ENCODE measurements around the gene SMIM29. TPM values are rescaled to one million over a fixed set of nuclear protein-coding genes. Genes with fewer than 3 reads are reported as not detected.
"Not testable (repeated sequence)": the region's sequence is repeated elsewhere in the genome, so short reads cannot be mapped to it uniquely, and the experiment has no call there.

Gene SMIM29
- total RNA-seq, 1 donor, result 44.7 TPM

DNA sequence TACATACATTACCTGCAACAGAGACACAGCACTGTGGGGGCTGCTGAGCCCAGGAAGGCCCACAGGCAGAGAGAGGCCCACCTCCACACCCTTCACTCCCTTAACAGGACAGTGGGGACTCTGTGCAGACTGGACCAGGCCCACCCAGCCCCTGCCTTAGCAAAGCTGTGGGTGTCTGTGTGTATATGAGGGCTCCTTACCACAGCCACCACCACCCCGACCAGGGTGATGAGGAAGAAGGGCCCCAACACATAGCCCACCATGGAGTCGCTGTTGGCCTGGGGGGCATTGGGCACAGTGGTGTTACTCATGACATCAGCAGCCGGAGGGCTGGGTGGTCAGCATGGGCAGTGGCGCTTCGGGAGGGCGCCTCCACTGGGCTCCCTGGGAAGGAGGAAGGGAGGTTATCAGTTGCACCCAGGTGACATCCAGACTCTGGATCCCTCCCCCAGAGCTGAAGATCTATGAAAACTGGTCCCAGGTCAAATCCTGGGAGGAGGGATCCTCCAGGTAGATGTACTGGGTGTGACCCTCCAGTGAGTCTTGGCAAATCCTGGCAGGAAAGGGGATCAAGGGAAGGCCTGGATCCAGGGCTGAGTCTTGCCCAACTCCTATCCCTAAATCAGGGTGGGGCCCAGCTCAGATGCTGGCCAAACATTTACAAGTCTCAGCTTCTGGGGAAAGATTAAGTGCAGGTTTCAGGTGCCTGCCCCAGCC is 1.2 kb downstream of the SMIM29 start:
- H3K4me3 ChIP-seq (ENCODE audit: low read depth, low read length), result peak overlapping the region; percentile 90
- TF ChIP-seq, protein P1, sequence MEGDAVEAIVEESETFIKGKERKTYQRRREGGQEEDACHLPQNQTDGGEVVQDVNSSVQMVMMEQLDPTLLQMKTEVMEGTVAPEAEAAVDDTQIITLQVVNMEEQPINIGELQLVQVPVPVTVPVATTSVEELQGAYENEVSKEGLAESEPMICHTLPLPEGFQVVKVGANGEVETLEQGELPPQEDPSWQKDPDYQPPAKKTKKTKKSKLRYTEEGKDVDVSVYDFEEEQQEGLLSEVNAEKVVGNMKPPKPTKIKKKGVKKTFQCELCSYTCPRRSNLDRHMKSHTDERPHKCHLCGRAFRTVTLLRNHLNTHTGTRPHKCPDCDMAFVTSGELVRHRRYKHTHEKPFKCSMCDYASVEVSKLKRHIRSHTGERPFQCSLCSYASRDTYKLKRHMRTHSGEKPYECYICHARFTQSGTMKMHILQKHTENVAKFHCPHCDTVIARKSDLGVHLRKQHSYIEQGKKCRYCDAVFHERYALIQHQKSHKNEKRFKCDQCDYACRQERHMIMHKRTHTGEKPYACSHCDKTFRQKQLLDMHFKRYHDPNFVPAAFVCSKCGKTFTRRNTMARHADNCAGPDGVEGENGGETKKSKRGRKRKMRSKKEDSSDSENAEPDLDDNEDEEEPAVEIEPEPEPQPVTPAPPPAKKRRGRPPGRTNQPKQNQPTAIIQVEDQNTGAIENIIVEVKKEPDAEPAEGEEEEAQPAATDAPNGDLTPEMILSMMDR (IDR thresholded peaks at IDR 0.05; ENCODE audit: insufficient read depth, low read length), result no peak
- peak; percentile 28 for DNase-seq (ENCODE audit: low read depth)

DNA sequence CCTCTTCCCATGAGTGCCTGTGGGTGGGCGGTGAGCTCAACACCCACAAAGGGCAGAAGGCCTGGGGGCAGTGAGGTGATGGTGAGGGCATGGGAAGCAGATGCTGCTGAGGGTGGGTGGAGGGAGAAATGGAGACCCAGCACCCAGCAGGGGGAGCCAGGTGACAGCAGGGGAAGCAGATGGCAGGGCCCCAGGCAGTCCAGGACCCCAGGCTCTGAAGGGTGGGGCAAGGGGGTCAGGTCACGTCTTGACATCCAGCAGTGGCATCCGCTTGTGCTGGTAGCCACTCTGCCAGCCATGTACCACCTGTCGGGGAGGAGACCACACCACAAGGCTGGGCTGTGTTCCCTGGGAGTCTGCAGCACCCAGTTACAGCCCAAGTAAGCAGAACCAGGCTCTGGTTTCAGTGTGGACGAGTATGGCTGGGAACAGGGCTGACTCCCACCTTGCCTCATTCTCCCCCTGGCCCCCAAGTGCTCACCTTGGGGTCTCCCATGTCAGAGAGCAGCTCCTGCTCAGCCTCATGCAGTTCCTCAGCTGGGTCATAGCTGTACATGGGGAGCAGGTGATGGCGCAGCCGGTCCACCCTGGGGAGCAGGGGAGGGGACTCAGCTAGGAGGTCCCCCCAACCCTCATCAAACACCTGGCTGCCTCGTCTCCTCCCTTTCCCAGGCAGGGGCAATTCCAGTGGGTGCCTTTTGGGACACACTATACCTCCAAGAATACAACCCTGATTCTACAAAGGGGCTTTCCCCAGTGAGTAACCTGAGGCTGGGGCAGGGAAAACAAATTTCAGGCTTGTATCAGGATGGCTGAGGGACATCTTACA is 2.0 kb downstream of the SMIM29 start:
- DNase-seq (ENCODE audit: low read depth), result no peak
- no peak overlapping the region for H3K4me3 ChIP-seq (ENCODE audit: low read depth, low read length)
- TF ChIP-seq, protein P1 (IDR thresholded peaks at IDR 0.05; ENCODE audit: insufficient read depth, low read length), result peak; percentile 45

DNA sequence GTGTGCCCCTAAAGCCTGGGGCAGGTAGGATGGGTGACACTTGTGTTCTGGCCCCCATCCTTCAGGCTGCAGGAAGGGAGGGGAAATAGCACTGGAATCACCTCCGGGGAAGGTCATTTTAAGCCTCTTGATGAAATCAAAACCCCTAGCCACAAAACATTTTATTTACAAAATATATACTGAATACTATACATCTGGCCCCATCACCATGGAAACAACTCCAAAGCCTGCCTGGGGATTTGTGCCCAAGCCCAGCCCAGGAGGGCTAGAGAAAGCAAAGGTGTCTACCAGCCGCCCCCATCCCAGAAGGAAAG is 2.6 kb downstream of the SMIM29 start:
- TF ChIP-seq, protein P1 (IDR thresholded peaks at IDR 0.05; ENCODE audit: insufficient read depth, low read length), result no peak
- no peak overlapping the region for H3K4me3 ChIP-seq (ENCODE audit: low read depth, low read length)
- DNase-seq (ENCODE audit: low read depth), result no peak

DNA sequence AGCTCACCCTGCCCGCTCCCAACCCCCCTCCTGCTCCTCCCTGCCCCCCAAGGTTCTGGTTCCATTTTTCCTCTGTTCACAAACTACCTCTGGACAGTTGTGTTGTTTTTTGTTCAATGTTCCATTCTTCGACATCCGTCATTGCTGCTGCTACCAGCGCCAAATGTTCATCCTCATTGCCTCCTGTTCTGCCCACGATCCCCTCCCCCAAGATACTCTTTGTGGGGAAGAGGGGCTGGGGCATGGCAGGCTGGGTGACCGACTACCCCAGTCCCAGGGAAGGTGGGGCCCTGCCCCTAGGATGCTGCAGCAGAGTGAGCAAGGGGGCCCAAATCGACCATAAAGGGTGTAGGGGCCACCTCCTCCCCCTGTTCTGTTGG is 3.1 kb downstream of the SMIM29 start:
- not testable (repeated sequence) for DNase-seq (ENCODE audit: low read depth); H3K4me3 ChIP-seq (ENCODE audit: low read depth, low read length)

DNA sequence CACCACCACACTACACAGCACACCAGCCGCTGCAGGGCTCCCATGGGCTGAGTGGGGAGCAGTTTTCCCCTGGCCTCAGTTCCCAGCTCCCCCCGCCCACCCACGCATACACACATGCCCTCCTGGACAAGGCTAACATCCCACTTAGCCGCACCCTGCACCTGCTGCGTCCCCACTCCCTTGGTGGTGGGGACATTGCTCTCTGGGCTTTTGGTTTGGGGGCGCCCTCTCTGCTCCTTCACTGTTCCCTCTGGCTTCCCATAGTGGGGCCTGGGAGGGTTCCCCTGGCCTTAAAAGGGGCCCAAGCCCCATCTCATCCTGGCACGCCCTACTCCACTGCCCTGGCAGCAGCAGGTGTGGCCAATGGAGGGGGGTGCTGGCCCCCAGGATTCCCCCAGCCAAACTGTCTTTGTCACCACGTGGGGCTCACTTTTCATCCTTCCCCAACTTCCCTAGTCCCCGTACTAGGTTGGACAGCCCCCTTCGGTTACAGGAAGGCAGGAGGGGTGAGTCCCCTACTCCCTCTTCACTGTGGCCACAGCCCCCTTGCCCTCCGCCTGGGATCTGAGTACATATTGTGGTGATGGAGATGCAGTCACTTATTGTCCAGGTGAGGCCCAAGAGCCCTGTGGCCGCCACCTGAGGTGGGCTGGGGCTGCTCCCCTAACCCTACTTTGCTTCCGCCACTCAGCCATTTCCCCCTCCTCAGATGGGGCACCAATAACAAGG is 3.6 kb downstream of the SMIM29 start:
- H3K4me3 ChIP-seq (ENCODE audit: low read depth, low read length); DNase-seq (ENCODE audit: low read depth): not testable (repeated sequence)

DNA sequence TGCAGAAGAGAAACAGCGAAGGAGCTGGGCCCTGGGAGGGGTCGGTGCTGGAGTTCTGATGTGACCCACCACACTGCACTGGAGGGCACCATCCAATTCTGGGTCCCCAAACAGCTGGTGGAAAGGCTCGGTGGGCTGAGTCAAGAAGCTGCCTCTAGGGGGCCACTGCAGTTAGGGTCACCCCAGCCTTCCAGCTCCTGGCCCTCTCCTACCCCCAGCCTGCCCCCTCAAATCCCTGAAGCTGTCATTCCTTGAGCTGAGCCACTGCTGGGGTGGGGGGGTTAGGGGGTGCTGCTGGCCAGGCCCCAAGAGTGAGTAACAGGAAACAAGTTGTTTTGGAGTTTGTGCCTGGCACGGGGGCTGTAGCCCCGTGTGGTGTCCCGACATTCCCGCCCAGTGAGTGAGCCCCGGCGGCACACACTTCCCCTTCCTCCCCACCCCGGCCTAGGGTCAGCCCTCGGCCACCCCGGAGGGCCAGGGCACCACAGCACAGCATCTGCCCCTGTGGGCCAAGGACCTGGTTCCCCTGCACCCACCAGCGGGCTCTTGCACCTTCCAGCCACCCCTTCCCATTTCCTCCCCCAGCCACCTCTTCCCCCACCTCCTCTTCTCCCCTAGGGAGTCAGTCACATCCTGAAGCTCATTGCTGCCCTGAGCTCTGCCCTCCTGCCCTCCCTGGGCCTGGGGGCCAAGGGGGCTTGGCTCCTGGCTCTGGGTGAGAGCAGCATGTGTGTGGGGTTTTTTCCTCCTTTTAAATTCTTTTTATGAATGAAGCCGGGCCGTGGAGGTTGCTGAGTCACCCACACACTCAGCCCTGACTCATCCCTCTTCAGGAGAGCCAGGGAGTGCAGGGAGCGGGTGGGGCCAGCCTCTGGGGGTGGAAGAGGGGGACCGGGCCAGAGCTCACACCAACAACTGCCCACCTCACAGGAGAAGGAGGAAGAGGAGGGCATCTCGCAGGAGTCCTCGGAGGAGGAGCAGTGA is 4.6 kb downstream of the SMIM29 start:
- H3K4me3 ChIP-seq (ENCODE audit: low read depth, low read length), result no peak overlapping the region
- peak; percentile 87 for DNase-seq (ENCODE audit: low read depth)
- TF ChIP-seq, protein P1 (IDR thresholded peaks at IDR 0.05; ENCODE audit: insufficient read depth, low read length), result peak; percentile 54

DNA sequence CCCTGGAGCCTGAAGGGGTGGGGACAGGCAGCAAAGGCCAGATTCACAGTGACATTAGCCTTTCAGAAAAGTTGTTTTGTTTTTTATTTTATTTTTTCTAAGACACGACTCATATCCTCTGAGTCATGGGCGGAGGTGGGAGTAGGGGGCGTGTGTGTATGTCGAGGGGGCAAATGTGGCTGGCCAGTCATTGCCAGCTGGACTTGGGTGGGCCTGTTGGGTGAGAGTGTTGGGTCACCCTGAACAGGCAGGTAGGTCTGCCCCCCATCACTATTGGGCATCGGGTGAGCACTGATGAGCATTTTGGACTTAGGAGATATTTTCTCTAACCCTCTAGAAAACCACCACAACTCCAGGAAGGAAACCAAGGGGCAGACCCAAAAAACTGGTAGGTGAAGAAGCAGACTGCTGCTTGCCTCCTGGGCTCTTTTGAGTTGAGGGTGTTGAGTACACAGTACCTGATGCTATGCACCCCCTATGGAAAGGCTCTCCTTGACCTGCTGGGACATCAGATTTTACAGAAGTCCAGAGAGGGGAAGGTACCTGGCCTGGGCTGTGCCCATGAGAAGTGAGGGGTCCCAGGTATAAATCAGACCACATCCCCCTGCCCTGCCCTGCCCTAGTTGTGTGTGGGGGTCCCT is 5.6 kb downstream of the SMIM29 start:
- TF ChIP-seq, protein P1 (IDR thresholded peaks at IDR 0.05; ENCODE audit: insufficient read depth, low read length), result no peak
- peak; percentile 28 for DNase-seq (ENCODE audit: low read depth)
- no peak overlapping the region for H3K4me3 ChIP-seq (ENCODE audit: low read depth, low read length)

All from fibroblast of the aortic adventitia (primary cell).